Progenitor cell of endocrine pancreas (in vitro differentiated cells): Measurements from ENCODE around the gene M6PR. TPM values are rescaled to one million over a fixed set of nuclear protein-coding genes. Genes with fewer than 3 reads are reported as not detected.

Experiments used
- DNase-seq: peaks from one replicate; pipeline ENCODE4 v3.0.0; 2021; ENCODE audit warnings: low spot score; ENCODE audit not compliant: unreplicated experiment
- H3K27ac Mint-ChIP-seq: 2 replicates; pipeline ENCODE4 v1.8.0; 2021; ENCODE audit warnings: mild to moderate bottlenecking, moderate library complexity, mixed read lengths
- H3K27me3 Mint-ChIP-seq: 2 replicates; pipeline ENCODE4 v1.8.0; 2021; ENCODE audit warnings: mixed read lengths
- H3K36me3 Mint-ChIP-seq: 2 replicates; pipeline ENCODE4 v1.8.0; 2022; ENCODE audit warnings: mixed read lengths; ENCODE audit not compliant: insufficient read depth
- H3K4me1 Mint-ChIP-seq: 2 replicates; pipeline ENCODE4 v1.8.0; 2021; ENCODE audit warnings: low read depth, mixed read lengths
- H3K4me3 Mint-ChIP-seq: 2 replicates; pipeline ENCODE4 v1.8.0; 2021; ENCODE audit warnings: low read depth, mild to moderate bottlenecking, moderate library complexity, mixed read lengths
- H3K9me3 Mint-ChIP-seq: 2 replicates; pipeline ENCODE4 v1.8.0; 2021; ENCODE audit warnings: low read depth, mixed read lengths
- CTCF ChIP-seq: fragments of 200-600 bp; sonication (generic); IDR thresholded peaks from one replicate; pipeline ENCODE4 v1.5.0; 2021; ENCODE audit warnings: antibody characterized with exemption, mild to moderate bottlenecking; ENCODE audit not compliant: unreplicated experiment
- total RNA-seq: library from RNA; stranded (reverse); gene quantifications from 2 replicates; pipeline ENCODE4 v1.2.1, GENCODE V29; 2021

M6PR gene
- total RNA-seq, 1 donor from 2014 or later: 189 TPM

DNA sequence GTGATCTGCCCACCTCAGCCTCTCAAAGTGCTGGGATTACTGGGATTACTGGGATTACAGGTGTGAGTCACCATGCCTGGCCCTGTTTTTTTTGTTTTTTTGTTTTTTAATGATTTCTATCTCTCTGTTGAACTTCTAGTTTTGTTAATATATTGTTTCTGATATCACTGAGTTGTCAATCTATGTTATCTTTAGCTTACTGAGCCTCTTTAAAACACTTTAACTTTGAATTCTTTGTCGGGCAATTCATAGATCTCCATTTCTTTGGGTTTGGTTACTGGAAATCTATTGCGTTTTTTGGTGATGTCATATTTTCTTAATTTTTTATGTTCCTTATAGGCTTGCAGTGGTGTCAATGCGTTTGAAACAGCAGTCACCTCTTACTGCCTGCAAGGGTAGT is 30.7 kb upstream of the M6PR start:
- H3K4me1 Mint-ChIP-seq: no peaks in the 10 kb centered on the region
- no peak overlapping the region for H3K27ac Mint-ChIP-seq
- H3K27me3 Mint-ChIP-seq: no peaks in the 10 kb centered on the region
- peaks cover 4% of the 10 kb centered on the region for H3K9me3 Mint-ChIP-seq
- no peak for TF ChIP-seq CTCF
- DNase-seq: no peak
- peaks cover 5% of the 10 kb centered on the region for H3K36me3 Mint-ChIP-seq
- no peak overlapping the region for H3K4me3 Mint-ChIP-seq

DNA sequence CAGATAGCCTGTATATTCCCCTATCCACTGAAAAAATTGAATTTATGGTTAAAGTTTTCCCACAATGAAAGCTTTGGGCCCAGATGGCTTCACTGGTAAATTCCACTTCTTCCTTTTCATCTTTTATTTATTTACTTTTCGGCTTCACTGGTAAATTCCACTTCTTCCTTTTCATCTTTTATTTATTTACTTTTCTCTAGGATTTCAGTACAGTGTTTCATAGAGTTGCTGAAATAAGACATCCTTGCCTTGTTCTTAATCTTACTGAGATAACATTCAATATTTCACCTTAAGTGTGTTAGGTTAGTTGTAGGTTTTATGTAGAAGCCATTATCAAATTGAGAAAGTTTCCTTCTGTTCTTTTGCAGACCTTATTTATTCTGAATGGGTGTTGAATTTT is 21.0 kb upstream of the M6PR start:
- no peak overlapping the region for H3K27ac Mint-ChIP-seq
- peaks cover 30% of the 10 kb centered on the region for H3K9me3 Mint-ChIP-seq
- H3K36me3 Mint-ChIP-seq: peaks cover 20% of the 10 kb centered on the region
- TF ChIP-seq CTCF: no peak
- H3K4me3 Mint-ChIP-seq: no peak overlapping the region
- no peaks in the 10 kb centered on the region for H3K4me1 Mint-ChIP-seq
- DNase-seq: no peak
- no peaks in the 10 kb centered on the region for H3K27me3 Mint-ChIP-seq

- no peaks in the 10 kb centered on the region for H3K4me1 Mint-ChIP-seq
- H3K27me3 Mint-ChIP-seq: no peaks in the 10 kb centered on the region
- peaks cover 30% of the 10 kb centered on the region for H3K9me3 Mint-ChIP-seq
- H3K36me3 Mint-ChIP-seq: peaks cover 19% of the 10 kb centered on the region
- DNase-seq: no peak
- TF ChIP-seq CTCF: no peak
- H3K27ac Mint-ChIP-seq: no peak overlapping the region
- H3K4me3 Mint-ChIP-seq: no peak overlapping the region
Observed at GRCh38 chr12:8969861-8970411, 20.5 kb upstream of the M6PR start.

- no peak for TF ChIP-seq CTCF
- no peaks in the 10 kb centered on the region for H3K27me3 Mint-ChIP-seq
- H3K4me1 Mint-ChIP-seq: no peaks in the 10 kb centered on the region
- H3K4me3 Mint-ChIP-seq: no peak overlapping the region
- peaks cover 25% of the 10 kb centered on the region for H3K36me3 Mint-ChIP-seq
- no peak overlapping the region for H3K27ac Mint-ChIP-seq
- peaks cover 36% of the 10 kb centered on the region for H3K9me3 Mint-ChIP-seq
- no peak for DNase-seq
Observed at GRCh38 chr12:8968761-8969160, 19.3 kb upstream of the M6PR start.

- no peak for TF ChIP-seq CTCF
- H3K4me3 Mint-ChIP-seq: no peak overlapping the region
- H3K27ac Mint-ChIP-seq: peak overlapping the region; percentile 27
- no peaks in the 10 kb centered on the region for H3K27me3 Mint-ChIP-seq
- H3K9me3 Mint-ChIP-seq: peaks cover 21% of the 10 kb centered on the region
- DNase-seq: no peak
- H3K36me3 Mint-ChIP-seq: peaks cover 25% of the 10 kb centered on the region
- H3K4me1 Mint-ChIP-seq: no peaks in the 10 kb centered on the region
Observed at GRCh38 chr12:8960176-8960575, 10.7 kb upstream of the M6PR start.
